Bronchial epithelial cell (primary cell): ENCODE data around the gene CORIN. TPM values are rescaled to one million over a fixed set of nuclear protein-coding genes. Genes with fewer than 3 reads are reported as not detected.
A peak's percentile ranks its signal among the peaks of the same experiment; 100 is the strongest.

ENCODE experiments used
- DNase-seq: peaks from one replicate; pipeline ENCODE4 v3.0.0-alpha.2; 2010; ENCODE audit warnings: low read depth
- FAIRE-seq: peaks from 2 replicates; lab custom pipeline; 2011; peaks lifted over from hg19 to GRCh38; lab: Jason Lieb, UNC
- H3K27me3 ChIP-seq: 2 replicates; pipeline ENCODE4 v1.5.1; 2011; ENCODE audit warnings: low read length; ENCODE audit not compliant: control insufficient read depth, insufficient read depth
- H3K36me3 ChIP-seq: 2 replicates; pipeline ENCODE4 v1.5.1; 2011; ENCODE audit warnings: low read length; ENCODE audit not compliant: control insufficient read depth, insufficient read depth
- H3K4me3 ChIP-seq: 2 replicates; pipeline ENCODE4 v1.5.1; 2011; ENCODE audit warnings: mild to moderate bottlenecking, low read depth, low read length, control low read depth
- CTCF ChIP-seq: IDR thresholded peaks from 2 replicates; pipeline ENCODE4 v1.5.1; 2011; ENCODE audit warnings: mild to moderate bottlenecking, moderate library complexity, low read length, control low read depth, inconsistent platforms; ENCODE audit not compliant: insufficient read depth, severe bottlenecking
- total RNA-seq: library from RNA; depleted of rRNA; stranded (reverse); fragments of >200 nt; gene quantifications from 2 replicates; pipeline ENCODE4 v1.2.1, GENCODE V29; 2014

The CORIN gene
- total RNA-seq, 1 donor from 2014 or later: 0.26 TPM

- no peaks in the 10 kb centered on the region for H3K36me3 ChIP-seq
- H3K27me3 ChIP-seq: no peaks in the 10 kb centered on the region
- TF ChIP-seq CTCF: no peak
- DNase-seq: peak; percentile 72
- no peak for FAIRE-seq
- H3K4me3 ChIP-seq: no peak overlapping the region
Observed at GRCh38 chr4:47674144-47674543, 163.7 kb downstream of the CORIN start.

GRCh38 chr4:47672696-47673095, 165.2 kb downstream of the CORIN start:
- H3K4me3 ChIP-seq: no peak overlapping the region
- no peaks in the 10 kb centered on the region for H3K36me3 ChIP-seq
- no peaks in the 10 kb centered on the region for H3K27me3 ChIP-seq
- no peak for TF ChIP-seq CTCF
- DNase-seq: no peak
- no peak for FAIRE-seq

GRCh38 chr4:47669946-47670345, 167.9 kb downstream of the CORIN start:
- FAIRE-seq (no peak), DNase-seq (no peak)
- TF ChIP-seq CTCF: no peak
- no peaks in the 10 kb centered on the region for H3K27me3 ChIP-seq
- no peak overlapping the region for H3K4me3 ChIP-seq
- H3K36me3 ChIP-seq: no peaks in the 10 kb centered on the region

- Histone ChIP-seq H3K36me3 (no peaks in the 10 kb centered on the region), H3K27me3 (no peaks in the 10 kb centered on the region), H3K4me3 (no peak overlapping the region)
- DNase-seq: peak; percentile 62
- peak; percentile 51 for TF ChIP-seq CTCF
- FAIRE-seq: no peak
Observed at GRCh38 chr4:47668810-47669408, 169.0 kb downstream of the CORIN start.

- Histone ChIP-seq H3K36me3 (no peaks in the 10 kb centered on the region), H3K27me3 (no peaks in the 10 kb centered on the region), H3K4me3 (no peak overlapping the region)
- no peak for TF ChIP-seq CTCF
- FAIRE-seq (no peak), DNase-seq (peak; percentile 79)
Observed at GRCh38 chr4:47668256-47668655, 169.6 kb downstream of the CORIN start.

GRCh38 chr4:47667552-47667951, 170.3 kb downstream of the CORIN start:
- TF ChIP-seq CTCF: no peak
- no peaks in the 10 kb centered on the region for H3K36me3 ChIP-seq

More at GRCh38 chr4:47667552-47667951, 170.3 kb downstream of the CORIN start:
- no peak overlapping the region for H3K4me3 ChIP-seq
- no peaks in the 10 kb centered on the region for H3K27me3 ChIP-seq
- FAIRE-seq (no peak), DNase-seq (peak; percentile 37)
